GM12801 (cell line): ENCODE data around the gene DLG4.

Experiments
- CTCF ChIP-seq: IDR thresholded peaks from one replicate; pipeline ENCODE4 v1.5.1; 2011; ENCODE audit warnings: control low read depth; ENCODE audit not compliant: insufficient read length; ENCODE audit errors: extremely low read depth

DLG4 gene

DNA sequence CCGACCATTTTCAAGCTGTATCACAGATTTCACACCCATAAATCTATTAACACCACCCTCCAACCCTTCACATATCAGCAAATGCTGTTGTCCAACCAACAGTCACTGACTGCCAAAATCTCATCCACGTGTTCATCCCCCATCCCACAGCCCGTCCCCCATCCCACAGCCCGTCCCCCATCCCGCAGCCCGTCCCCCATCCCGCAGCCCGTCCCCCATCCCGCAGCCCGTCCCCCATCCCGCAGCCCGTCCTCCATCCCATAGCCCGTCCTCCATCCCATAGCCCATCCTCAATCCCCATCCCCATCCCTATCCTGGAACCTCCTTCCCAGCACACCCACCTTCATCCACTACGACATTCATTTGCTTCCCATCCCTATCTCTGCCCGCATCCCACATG lies 14.1 kb downstream of the DLG4 start:
- TF ChIP-seq CTCF: no peak

DNA sequence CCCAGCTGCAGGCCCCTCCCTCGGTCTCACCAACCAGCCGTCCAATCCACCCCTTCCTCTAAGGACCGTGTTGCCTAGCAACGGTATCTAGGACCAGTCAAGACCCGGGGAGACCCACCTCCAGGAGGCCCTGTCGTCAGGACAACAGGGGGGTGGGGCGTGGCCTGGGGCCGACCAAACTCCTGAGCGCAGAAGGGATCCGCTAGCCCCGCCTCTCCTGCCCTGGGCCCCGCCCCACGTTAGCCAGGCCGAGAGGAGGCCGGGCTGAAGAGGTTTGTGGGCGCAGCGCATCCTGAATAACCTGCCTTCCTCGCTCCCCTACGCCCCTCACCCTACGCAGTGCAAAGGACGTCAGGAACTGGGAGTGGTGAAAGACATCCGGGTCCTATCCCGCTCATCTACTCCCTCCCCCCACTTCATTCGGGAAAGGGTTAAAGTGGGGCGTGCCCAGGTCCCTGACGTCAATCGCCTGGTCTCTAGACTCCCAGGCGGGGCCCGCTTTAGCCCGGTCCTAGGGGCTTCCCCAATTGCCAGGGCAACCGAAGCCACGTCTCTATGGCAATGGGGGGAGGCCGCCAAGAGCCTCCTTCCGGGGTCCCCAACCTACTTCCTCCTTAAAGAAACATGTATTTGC lies 14.7 kb downstream of the DLG4 start:
- no peak for TF ChIP-seq CTCF

- TF ChIP-seq CTCF: no peak
Measured at GRCh38 chr17:7204336-7204735, 15.3 kb downstream of the DLG4 start.

DNA sequence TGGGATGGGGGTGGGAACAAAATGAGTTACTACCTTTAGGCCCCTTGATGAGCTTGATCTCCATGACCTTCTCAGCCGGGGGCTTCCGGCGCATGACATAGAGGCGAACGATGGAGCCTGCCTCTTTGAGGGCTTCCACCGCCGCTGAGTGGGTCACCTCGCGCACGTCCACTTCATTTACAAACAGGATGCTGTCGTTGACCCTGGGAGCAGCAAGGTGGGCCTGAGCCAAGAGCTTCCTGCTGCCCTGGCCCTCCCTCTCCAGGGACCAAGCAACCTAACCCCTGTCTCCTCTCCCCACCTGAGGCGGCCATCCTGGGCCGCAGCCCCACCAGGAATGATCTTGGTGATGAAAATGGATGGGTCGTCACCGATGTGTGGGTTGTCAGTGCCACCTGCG lies 16.2 kb downstream of the DLG4 start:
- TF ChIP-seq CTCF: no peak

DNA sequence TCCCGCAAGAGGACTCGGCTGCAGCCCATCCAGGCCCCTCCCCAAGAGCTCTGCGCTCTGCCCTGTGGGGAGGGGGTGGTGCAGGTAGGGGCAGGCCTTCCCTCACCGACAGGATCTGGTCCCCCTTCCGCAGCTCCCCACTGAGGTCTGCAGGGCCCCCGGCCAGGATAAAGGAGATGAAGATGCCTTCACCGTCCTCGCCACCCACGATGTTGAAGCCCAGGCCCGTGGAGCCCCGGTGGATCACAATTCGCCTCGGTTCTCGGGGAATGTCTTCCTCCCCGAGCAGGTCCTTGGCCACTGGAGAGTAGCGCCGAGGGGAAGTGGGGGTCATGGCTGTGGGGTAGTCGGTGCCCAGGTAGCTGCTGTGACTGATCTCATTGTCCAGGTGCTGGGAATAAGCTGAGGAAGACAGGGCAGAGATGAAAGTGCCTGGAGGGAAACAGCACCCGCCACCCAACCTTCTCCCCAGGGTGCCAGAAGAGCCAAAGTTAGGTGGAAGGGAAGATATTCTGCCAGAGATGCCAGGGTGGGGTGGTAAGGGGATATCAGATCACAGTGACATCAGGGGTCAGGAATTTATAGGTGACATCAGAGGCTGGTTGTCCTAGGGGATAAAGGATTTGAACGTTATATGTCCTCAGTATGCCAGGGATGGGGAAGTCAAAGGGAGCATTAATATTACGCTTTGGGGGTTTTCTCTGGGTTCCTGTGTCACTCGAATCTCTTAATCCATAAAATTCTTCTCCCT lies 22.8 kb downstream of the DLG4 start:
- no peak for TF ChIP-seq CTCF

DNA sequence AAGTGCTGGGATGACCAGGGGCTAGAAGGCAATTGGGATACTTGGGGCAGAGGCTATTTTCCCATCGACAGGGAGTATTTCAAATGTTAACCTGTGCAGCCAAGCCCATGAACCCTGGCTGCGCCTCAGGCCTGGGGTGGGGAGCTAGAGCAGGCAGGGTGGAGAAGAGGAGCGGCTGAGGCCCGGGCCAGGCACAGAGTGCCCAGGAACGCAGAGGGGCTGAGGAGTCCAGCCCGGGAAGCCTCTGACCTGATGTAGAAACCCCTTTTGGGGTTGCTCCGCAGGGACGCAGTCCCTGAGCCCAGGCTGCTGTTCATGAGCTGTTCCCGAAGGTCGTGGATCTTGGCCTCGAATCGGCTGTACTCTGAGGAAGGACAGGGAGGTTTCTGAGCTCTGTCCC lies 23.7 kb downstream of the DLG4 start:
- no peak for TF ChIP-seq CTCF

DNA sequence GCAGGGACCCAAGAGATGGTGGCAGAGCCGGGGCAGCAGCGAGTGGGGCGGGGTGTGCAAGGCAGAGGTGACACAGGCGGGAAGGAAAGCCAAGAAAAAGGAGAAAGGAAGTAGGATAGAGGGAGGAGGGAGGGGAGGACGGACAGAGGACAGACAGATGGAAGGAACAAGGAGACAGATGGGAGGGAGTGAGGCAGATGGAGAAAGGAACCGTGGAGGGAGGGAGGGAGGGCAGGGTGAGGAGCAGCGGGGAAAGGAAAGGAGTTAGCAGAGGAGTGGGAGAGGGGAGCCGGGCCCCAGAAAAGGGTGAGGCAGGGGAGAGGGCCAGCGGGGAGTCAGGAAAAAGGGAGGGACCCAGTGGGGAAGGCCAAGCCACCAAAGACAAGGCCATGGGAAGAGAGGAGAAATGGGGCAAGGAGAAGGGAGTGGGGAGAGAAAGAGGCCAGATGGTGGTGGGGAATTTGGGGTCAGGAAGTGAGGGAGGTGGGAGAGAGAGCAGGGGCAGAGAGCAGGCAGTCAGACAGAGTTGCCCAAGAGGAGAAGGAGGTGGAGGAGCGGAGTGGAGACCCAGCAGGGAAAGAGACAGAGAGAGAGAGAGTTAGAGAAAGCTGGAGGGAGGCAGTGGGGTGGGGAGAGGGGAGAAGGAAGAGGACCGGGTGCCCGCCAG lies 27.2 kb downstream of the DLG4 start:
- no peak for TF ChIP-seq CTCF
